HEK293 (cell line): ENCODE measurements around the gene ARHGEF2.

Experiments used
- CTCF ChIA-PET: fragments of 350-600 bp; formaldehyde crosslinking; extraction: SDS; loops from one replicate; lab custom pipeline; 2021; ENCODE audit warnings: antibody characterized with exemption; lab: Yijun Ruan, JAX
- POLR2A ChIA-PET: fragments of 300-600 bp; formaldehyde crosslinking; extraction: SDS; loops from one replicate; lab custom pipeline; 2020; ENCODE audit warnings: antibody characterized with exemption, inconsistent platforms; lab: Yijun Ruan, JAX
- H3K27ac ChIP-seq: fragments of 200-500 bp; sonication (Bioruptor generic); 2 replicates; pipeline ENCODE4 v1.5.1; 2014; ENCODE audit warnings: low read depth, low read length, control low read depth, inconsistent platforms; ENCODE audit errors: extremely low read depth
- H3K36me3 ChIP-seq, 2 experiments: fragments of 200-500 bp in 1 of 2; sonication (Bioruptor generic) in 1 of 2; 1 replicate in 1 of 2; 2 replicates in 1 of 2; pipeline ENCODE4 v1.5.1; 2014 to 2017; ENCODE audit warnings: inconsistent platforms in 2 of 2, low read length in 2 of 2; ENCODE audit not compliant: control insufficient read depth in 2 of 2, insufficient read depth in 1 of 2
- H3K4me1 ChIP-seq: fragments of 200-500 bp; sonication (Bioruptor generic); 2 replicates; pipeline ENCODE4 v1.5.1; 2014; ENCODE audit warnings: mild to moderate bottlenecking, low read length, inconsistent platforms; ENCODE audit not compliant: control insufficient read depth, insufficient read depth
- H3K4me3 ChIP-seq: 2 replicates; pipeline ENCODE4 v1.5.1; 2011; ENCODE audit warnings: low read depth, mild to moderate bottlenecking, control low read depth, low read length, moderate library complexity
- H3K9me3 ChIP-seq: fragments of 200-500 bp; sonication (Bioruptor generic); 2 replicates; pipeline ENCODE4 v1.5.1; 2014; ENCODE audit warnings: low read depth, low read length, inconsistent platforms; ENCODE audit not compliant: control insufficient read depth, insufficient read depth
- CTCF ChIP-seq: fragments of 450-650 bp; formaldehyde crosslinking; IDR thresholded peaks from 2 replicates; pipeline ENCODE4 v1.5.1; 2016; ENCODE audit warnings: missing biosample characterization, missing genetic modification characterization
- KLF1 ChIP-seq: fragments of 450-650 bp; formaldehyde crosslinking; IDR thresholded peaks from 2 replicates; pipeline ENCODE4 v1.5.1; 2016; ENCODE audit warnings: missing biosample characterization, missing genetic modification characterization
- OVOL3 ChIP-seq: fragments of 450-650 bp; formaldehyde crosslinking; IDR thresholded peaks from 2 replicates; pipeline ENCODE4 v1.5.1; 2016; ENCODE audit warnings: missing biosample characterization, missing genetic modification characterization
- PRDM10 ChIP-seq: fragments of 450-650 bp; formaldehyde crosslinking; IDR thresholded peaks from 2 replicates; pipeline ENCODE4 v1.5.1; 2016; ENCODE audit warnings: missing biosample characterization, missing genetic modification characterization
- SP7 ChIP-seq: fragments of 450-650 bp; formaldehyde crosslinking; IDR thresholded peaks from 2 replicates; pipeline ENCODE4 v1.5.1; 2016; ENCODE audit warnings: missing biosample characterization, missing genetic modification characterization
- ZBTB6 ChIP-seq: fragments of 450-650 bp; formaldehyde crosslinking; IDR thresholded peaks from 2 replicates; pipeline ENCODE4 v1.5.1; 2017; ENCODE audit warnings: missing biosample characterization, missing genetic modification characterization
- ZNF121 ChIP-seq: fragments of 450-650 bp; formaldehyde crosslinking; IDR thresholded peaks from 2 replicates; pipeline ENCODE4 v1.5.1; 2016; ENCODE audit warnings: missing biosample characterization, missing genetic modification characterization
- ZNF148 ChIP-seq: fragments of 450-650 bp; formaldehyde crosslinking; IDR thresholded peaks from 2 replicates; pipeline ENCODE4 v1.5.0; 2017; ENCODE audit warnings: missing biosample characterization, missing genetic modification characterization, borderline replicate concordance
- ZNF155 ChIP-seq: fragments of 450-650 bp; formaldehyde crosslinking; IDR thresholded peaks from 2 replicates; pipeline ENCODE4 v1.5.1; 2016; ENCODE audit warnings: missing biosample characterization, missing genetic modification characterization
- ZNF19 ChIP-seq: fragments of 450-650 bp; formaldehyde crosslinking; IDR thresholded peaks from 2 replicates; pipeline ENCODE4; 2016; ENCODE audit warnings: missing biosample characterization, missing genetic modification characterization, low read depth
- ZNF280D ChIP-seq: fragments of 450-650 bp; formaldehyde crosslinking; IDR thresholded peaks from 2 replicates; pipeline ENCODE4 v1.5.1; 2016; ENCODE audit warnings: missing biosample characterization, missing genetic modification characterization
- ZNF311 ChIP-seq: fragments of 450-650 bp; formaldehyde crosslinking; IDR thresholded peaks from 2 replicates; pipeline ENCODE4 v1.5.1; 2017; ENCODE audit warnings: missing biosample characterization, missing genetic modification characterization, borderline replicate concordance
- ZNF335 ChIP-seq: fragments of 450-650 bp; formaldehyde crosslinking; conservative IDR thresholded peaks from 2 replicates; pipeline ENCODE4 v1.5.1; 2016; ENCODE audit warnings: missing biosample characterization, missing genetic modification characterization
- ZNF391 ChIP-seq: fragments of 450-650 bp; formaldehyde crosslinking; IDR thresholded peaks from 2 replicates; pipeline ENCODE4 v1.5.1; 2016; ENCODE audit warnings: low read depth, missing biosample characterization, missing genetic modification characterization, borderline replicate concordance
- ZNF394 ChIP-seq: fragments of 450-650 bp; formaldehyde crosslinking; IDR thresholded peaks from 2 replicates; pipeline ENCODE4 v1.5.1; 2016; ENCODE audit warnings: missing biosample characterization, missing genetic modification characterization, mild to moderate bottlenecking, moderate library complexity, borderline replicate concordance
- ZNF473 ChIP-seq: fragments of 450-650 bp; formaldehyde crosslinking; IDR thresholded peaks from 2 replicates; pipeline ENCODE4 v1.5.1; 2017; ENCODE audit warnings: missing biosample characterization, missing genetic modification characterization
- ZNF548 ChIP-seq: fragments of 450-650 bp; formaldehyde crosslinking; IDR thresholded peaks from 2 replicates; pipeline ENCODE4 v1.5.1; 2016; ENCODE audit warnings: missing biosample characterization, missing genetic modification characterization
- ZNF558 ChIP-seq: fragments of 450-650 bp; formaldehyde crosslinking; IDR thresholded peaks from 2 replicates; pipeline ENCODE4 v1.5.1; 2016; ENCODE audit warnings: missing biosample characterization, missing genetic modification characterization
- ZNF624 ChIP-seq: fragments of 450-650 bp; formaldehyde crosslinking; IDR thresholded peaks from 2 replicates; pipeline ENCODE4 v1.5.1; 2017; ENCODE audit warnings: missing biosample characterization, missing genetic modification characterization
- ZNF629 ChIP-seq: fragments of 450-650 bp; formaldehyde crosslinking; IDR thresholded peaks from 2 replicates; pipeline ENCODE4 v1.5.1; 2017; ENCODE audit warnings: missing biosample characterization, missing genetic modification characterization
- ZNF654 ChIP-seq: fragments of 450-650 bp; formaldehyde crosslinking; IDR thresholded peaks from 2 replicates; pipeline ENCODE4 v1.5.1; 2016; ENCODE audit warnings: low read depth, missing biosample characterization, missing genetic modification characterization
- ZNF747 ChIP-seq: fragments of 450-650 bp; formaldehyde crosslinking; IDR thresholded peaks from 2 replicates; pipeline ENCODE4 v1.5.1; 2016; ENCODE audit warnings: missing biosample characterization, missing genetic modification characterization
- ZNF830 ChIP-seq: fragments of 450-650 bp; IDR thresholded peaks from 2 replicates; pipeline ENCODE4 v1.5.0; 2018; ENCODE audit warnings: missing biosample characterization, missing genetic modification characterization, low read depth, mild to moderate bottlenecking, moderate library complexity
- ZNF843 ChIP-seq: fragments of 450-650 bp; formaldehyde crosslinking; IDR thresholded peaks from 2 replicates; pipeline ENCODE4 v1.5.1; 2016; ENCODE audit warnings: missing biosample characterization, missing genetic modification characterization

ARHGEF2 gene

GRCh38 chr1:155946633-155947219 lies 31.6 kb downstream of the ARHGEF2 start:
- no peak for TF ChIP-seq CTCF
- no peak for TF ChIP-seq ZNF121 (tag by site-specific recombination)
- TF ChIP-seq ZNF19 (tag by site-specific recombination) = no peak
- no peak for TF ChIP-seq ZNF654 (tag by site-specific recombination)
- no peak for TF ChIP-seq ZNF629
- no peak for TF ChIP-seq ZNF830 (tag by site-specific recombination)
- TF ChIP-seq SP7 (tag by site-specific recombination) = no peak
- no peak for TF ChIP-seq ZNF624 (tag by site-specific recombination)
- TF ChIP-seq ZNF747 (tag by site-specific recombination) = no peak
- no peak for TF ChIP-seq ZNF148
- TF ChIP-seq ZNF843 (tag by site-specific recombination) = no peak
- no peak for TF ChIP-seq ZNF473
- TF ChIP-seq ZBTB6 (tag by site-specific recombination) = no peak
- no peak for TF ChIP-seq ZNF155
- TF ChIP-seq KLF1 (tag by site-specific recombination) = no peak
- H3K36me3 ChIP-seq = peaks cover 22 to 52% of the 10 kb centered on the region in 2 experiments

GRCh38 chr1:155944444-155944799 lies 33.9 kb downstream of the ARHGEF2 start:
- H3K36me3 ChIP-seq = peaks cover 9 to 31% of the 10 kb centered on the region in 2 experiments
- no peaks in the 10 kb centered on the region for H3K9me3 ChIP-seq
- no peak overlapping the region for H3K4me3 ChIP-seq
- peaks cover 19% of the 10 kb centered on the region for H3K4me1 ChIP-seq
- H3K27ac ChIP-seq = peak overlapping the region; percentile 26; the same call in 1 of the 2 replicates
- ChIA-PET CTCF (interaction anchor here (0.6 to 1.9 kb wide), 7 partner anchors 15 to 973 kb away, joined by 3 to 7 read pairs (median 4); no protein-coding TSS in a partner anchor), POLR2A (interaction anchor here (0.8 to 2.4 kb wide), 4 partner anchors 10 to 129 kb away, joined by 3 to 10 read pairs (median 4); partner anchors contain the start of gene KHDC4)
- no peak for TF ChIP-seq ZNF548 (tag by site-specific recombination)
- no peak for TF ChIP-seq ZNF391
- no peak for TF ChIP-seq OVOL3 (tag by site-specific recombination)
- no peak for TF ChIP-seq ZNF394
- no peak for TF ChIP-seq ZNF311 (tag by site-specific recombination)
- no peak for TF ChIP-seq ZNF335 (tag by site-specific recombination)
- no peak; the same call in 1 of the 2 replicates for TF ChIP-seq PRDM10 (tag by site-specific recombination)
- TF ChIP-seq ZNF280D (tag by site-specific recombination) = no peak
- TF ChIP-seq ZNF558 = no peak

More at GRCh38 chr1:155946633-155947219, 31.6 kb downstream of the ARHGEF2 start:
- CTCF ChIA-PET = no interaction called here
- POLR2A ChIA-PET = interaction anchor here (0.5 kb wide), 1 partner anchor 31 kb away, joined by 3 read pairs; the partner anchor contains the start of gene ARHGEF2
- no peak overlapping the region for H3K4me3 ChIP-seq
- no peak overlapping the region for H3K27ac ChIP-seq
- H3K4me1 ChIP-seq = peaks cover under 1% of the 10 kb centered on the region; the same call in 1 of the 2 replicates
- no peaks in the 10 kb centered on the region for H3K9me3 ChIP-seq
